ENCODE data around the gene EPSTI1.
"Not testable (repeated sequence)": the region's sequence is repeated elsewhere in the genome, so short reads cannot be mapped to it uniquely, and the experiment has no call there.

EPSTI1 gene

GRCh38 chr13:42891591-42891990 lies 100.5 kb downstream of the EPSTI1 start:
- FAIRE-seq, result no peak

- FAIRE-seq, result no peak
Observed at GRCh38 chr13:42885325-42885724, 106.7 kb downstream of the EPSTI1 start.

- peak; percentile 47 for FAIRE-seq
Observed at GRCh38 chr13:42883771-42884467, 108.1 kb downstream of the EPSTI1 start.

GRCh38 chr13:42883142-42883541 lies 108.9 kb downstream of the EPSTI1 start:
- no peak for FAIRE-seq

- FAIRE-seq, result no peak
Observed at GRCh38 chr13:42880056-42880605, 111.9 kb downstream of the EPSTI1 start.

- no peak for FAIRE-seq
Observed at GRCh38 chr13:42878721-42879120, 113.3 kb downstream of the EPSTI1 start.

- peak; percentile 47 for FAIRE-seq
Observed at GRCh38 chr13:42876887-42877545, 115.0 kb downstream of the EPSTI1 start.

GRCh38 chr13:42876270-42876714 lies 115.7 kb downstream of the EPSTI1 start:
- no peak for FAIRE-seq

- FAIRE-seq, result no peak
Observed at GRCh38 chr13:42875475-42876269, 116.4 kb downstream of the EPSTI1 start.

GRCh38 chr13:42874221-42874620 lies 117.8 kb downstream of the EPSTI1 start:
- FAIRE-seq, result no peak

GRCh38 chr13:42873081-42873480 lies 119.0 kb downstream of the EPSTI1 start:
- no peak for FAIRE-seq

- no peak for FAIRE-seq
Observed at GRCh38 chr13:42867232-42867631, 124.8 kb downstream of the EPSTI1 start.

- no peak for FAIRE-seq
Observed at GRCh38 chr13:42865768-42866102, 126.3 kb downstream of the EPSTI1 start.

GRCh38 chr13:42864952-42865767 lies 126.9 kb downstream of the EPSTI1 start:
- FAIRE-seq, result no peak

GRCh38 chr13:42862370-42862769 lies 129.7 kb downstream of the EPSTI1 start:
- not testable (repeated sequence) for FAIRE-seq

- FAIRE-seq, result no peak
Observed at GRCh38 chr13:42860485-42860884, 131.6 kb downstream of the EPSTI1 start.

- peak; percentile 82 for FAIRE-seq
Observed at GRCh38 chr13:42859760-42860159, 132.3 kb downstream of the EPSTI1 start.

GRCh38 chr13:42855410-42855809 lies 136.6 kb downstream of the EPSTI1 start:
- no peak for FAIRE-seq

- FAIRE-seq, result no peak
Observed at GRCh38 chr13:42852136-42852535, 139.9 kb downstream of the EPSTI1 start.

GRCh38 chr13:42849200-42849599 lies 142.8 kb downstream of the EPSTI1 start:
- no peak for FAIRE-seq

GRCh38 chr13:42847891-42848663 lies 144.0 kb downstream of the EPSTI1 start:
- no peak for FAIRE-seq

All from islet of Langerhans (tissue), 1 donor.